NCI-H524 treated with DMSO at 0.1 percent for 48 hours (cell line): ENCODE data around the gene AQP6.

Experiments
- DNase-seq: peaks from one replicate; lab custom pipeline; 2025; lab: John Stamatoyannopoulos, UW

The AQP6 gene

GRCh38 chr12:49942921-49943624, 29.7 kb upstream of the AQP6 start:
- DNase-seq = no peak

DNA sequence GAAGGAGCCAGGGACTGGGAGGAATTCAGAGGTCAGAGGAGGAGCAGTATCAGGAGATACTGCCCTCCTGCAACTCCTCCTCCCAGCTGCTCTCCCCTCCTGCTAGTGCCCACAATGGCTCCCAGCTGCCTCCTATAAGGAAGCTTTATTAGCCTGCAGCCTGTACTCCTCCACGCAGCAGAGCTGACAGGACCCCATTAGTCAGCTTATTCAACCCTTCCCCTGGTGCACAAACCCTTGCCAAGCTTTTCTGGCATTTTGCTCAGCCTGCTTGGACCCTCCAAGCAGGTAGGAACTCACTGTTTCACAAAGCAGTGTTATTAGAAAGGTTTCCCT, 29.2 kb upstream of the AQP6 start:
- DNase-seq = no peak

GRCh38 chr12:49944046-49944445, 28.7 kb upstream of the AQP6 start:
- DNase-seq = no peak

DNA sequence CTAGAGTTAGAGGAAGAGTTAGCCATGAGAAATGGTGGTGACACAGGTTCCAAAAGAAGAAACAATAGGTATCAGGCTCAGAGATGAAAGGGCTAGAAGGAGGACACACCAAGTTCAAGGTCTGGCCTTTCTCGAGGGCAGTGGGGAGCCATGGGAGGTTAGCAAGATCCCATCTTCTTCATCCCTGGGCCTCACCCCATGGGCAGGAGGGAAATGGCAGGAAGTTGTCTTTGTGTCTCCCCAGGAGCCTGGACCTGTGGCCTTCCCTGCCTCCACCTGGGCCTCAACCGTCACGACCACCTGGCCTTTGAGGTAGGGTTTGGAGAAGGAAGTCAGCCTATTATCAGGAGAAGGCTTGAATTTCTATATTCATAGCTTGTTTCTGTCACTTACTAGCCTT, 28.0 kb upstream of the AQP6 start:
- DNase-seq = no peak

GRCh38 chr12:49945394-49946080, 27.2 kb upstream of the AQP6 start:
- no peak for DNase-seq

DNA sequence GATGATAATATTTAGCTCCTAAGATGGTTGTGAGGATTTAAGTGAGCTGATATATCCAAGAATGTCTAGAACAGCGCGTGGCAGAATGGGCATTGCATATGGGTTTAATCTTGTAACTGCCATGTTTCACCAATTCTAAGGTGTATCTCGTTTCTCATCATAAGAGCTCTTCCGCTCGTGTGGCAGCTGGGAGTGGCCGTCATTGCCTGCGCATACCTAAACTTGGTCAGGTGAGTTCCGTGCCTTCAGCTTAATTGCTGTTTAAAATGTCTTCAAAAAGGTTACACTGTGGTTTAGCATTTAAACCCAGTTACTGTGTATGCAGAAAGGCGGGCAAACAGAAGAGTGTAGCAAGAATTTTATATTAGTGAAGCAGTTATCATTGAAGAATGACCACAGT, 26.7 kb upstream of the AQP6 start:
- no peak for DNase-seq

DNA sequence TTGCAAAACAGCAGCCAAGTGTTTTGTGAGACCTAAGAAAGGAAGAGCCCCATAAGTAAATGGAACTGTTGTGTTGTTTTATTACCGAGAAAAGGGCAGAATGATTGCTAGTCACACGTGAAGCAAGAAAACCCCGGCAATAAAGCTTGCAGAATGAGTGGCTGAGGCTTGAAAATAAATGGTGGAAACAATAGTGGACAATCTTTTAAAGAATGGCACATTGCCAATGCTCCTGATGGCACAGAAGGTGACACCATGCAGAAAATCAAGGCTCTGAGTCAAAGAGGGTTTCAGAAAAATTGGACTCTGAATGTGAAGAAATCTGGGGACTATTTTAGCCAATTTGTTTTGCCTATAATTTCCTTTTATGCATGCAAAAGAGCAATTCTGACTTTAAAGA, 26.2 kb upstream of the AQP6 start:
- no peak for DNase-seq

DNA sequence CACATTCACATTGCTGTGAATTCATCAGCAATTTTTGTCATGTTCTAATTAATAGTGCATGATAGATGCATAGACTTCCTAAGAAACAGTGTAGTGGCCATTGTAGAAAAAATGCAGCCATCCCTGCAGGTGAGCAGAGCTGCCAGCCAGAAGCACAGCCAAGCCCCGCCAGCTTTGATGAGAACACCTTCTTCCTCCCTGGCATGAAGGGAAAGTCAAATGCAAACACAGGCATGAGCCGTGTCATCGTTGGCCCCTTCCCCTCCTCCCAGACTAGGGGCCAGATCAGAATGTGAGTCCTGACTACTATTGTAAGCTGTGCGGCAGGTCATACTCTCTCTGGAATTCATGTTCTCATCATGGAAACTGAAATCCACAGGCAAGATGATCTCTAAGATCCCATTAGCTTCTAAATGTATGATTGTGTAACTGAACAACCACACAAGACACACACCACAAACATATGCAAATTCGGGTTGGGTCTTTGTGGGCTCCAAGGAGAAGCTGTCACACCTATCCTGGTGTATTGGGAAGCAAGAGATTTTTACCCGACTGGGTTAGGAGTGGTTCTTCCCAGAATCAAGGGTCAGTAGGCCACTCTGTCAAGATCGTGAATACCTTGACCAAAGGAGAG, 25.0 kb upstream of the AQP6 start:
- DNase-seq = no peak

DNA sequence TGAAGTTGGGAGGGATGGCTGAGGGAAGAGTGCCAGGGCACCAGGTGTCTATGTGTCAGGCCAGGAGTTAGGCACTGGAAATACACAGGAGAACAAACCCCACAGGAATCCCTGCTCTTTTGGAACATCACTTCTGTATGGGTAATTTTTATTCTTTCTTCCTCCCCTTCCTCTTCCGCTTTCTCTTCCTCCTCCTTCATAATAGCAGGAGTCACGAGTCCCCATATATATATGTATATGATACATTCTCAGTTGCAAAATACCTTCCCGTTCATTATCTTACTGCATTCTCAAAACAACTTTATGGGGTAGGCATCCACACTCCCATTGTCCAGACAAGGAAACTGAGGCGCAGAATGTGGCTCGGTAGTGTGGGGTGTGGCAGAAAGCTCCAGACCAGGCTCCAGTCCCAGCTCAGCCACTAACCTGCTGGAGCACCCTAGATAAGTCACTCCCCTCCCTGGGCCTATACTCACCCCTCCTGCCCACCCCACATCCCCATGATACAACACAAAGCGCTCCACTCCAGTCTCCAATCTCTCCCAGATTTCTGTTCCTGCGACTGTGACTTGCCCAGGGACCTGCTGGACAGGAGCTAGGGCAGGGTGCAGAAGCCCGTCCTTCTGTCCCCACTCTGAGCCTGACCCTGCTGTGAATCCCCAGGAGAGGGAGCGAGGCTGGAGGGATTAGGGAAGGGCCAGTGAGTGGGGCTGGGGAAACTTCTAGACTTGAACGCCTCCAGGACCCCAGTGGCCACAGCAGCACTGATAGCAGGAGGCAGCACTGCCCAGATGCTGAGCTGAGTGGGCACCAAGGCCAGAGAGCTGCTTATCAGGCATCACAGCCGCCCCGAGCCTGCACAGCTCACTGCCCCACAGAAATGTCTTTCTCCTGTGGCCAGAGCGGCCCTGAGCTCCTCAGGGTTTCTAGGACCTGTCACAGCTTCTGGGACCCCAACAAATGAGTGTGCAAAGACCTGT, 23.6 kb upstream of the AQP6 start:
- DNase-seq = no peak

DNA sequence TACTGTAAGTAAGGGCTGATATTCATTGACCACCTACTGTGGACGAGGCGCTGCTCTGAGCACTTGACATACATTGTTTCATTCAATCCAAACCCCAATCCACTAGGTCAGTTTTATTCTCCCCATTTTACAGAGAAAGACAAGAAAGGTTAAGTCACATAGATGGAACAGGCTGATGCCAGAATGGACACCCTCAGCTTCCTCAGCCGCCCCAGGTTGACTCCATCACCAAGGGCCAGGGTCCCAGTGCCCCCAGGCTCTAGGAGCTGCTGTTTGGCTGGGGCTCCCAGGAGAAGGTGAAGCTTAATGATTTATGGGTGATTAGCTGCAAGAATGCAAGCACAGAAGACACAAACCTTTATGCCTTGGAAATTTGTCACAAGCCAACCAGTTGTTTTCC, 22.9 kb upstream of the AQP6 start:
- DNase-seq = no peak

DNA sequence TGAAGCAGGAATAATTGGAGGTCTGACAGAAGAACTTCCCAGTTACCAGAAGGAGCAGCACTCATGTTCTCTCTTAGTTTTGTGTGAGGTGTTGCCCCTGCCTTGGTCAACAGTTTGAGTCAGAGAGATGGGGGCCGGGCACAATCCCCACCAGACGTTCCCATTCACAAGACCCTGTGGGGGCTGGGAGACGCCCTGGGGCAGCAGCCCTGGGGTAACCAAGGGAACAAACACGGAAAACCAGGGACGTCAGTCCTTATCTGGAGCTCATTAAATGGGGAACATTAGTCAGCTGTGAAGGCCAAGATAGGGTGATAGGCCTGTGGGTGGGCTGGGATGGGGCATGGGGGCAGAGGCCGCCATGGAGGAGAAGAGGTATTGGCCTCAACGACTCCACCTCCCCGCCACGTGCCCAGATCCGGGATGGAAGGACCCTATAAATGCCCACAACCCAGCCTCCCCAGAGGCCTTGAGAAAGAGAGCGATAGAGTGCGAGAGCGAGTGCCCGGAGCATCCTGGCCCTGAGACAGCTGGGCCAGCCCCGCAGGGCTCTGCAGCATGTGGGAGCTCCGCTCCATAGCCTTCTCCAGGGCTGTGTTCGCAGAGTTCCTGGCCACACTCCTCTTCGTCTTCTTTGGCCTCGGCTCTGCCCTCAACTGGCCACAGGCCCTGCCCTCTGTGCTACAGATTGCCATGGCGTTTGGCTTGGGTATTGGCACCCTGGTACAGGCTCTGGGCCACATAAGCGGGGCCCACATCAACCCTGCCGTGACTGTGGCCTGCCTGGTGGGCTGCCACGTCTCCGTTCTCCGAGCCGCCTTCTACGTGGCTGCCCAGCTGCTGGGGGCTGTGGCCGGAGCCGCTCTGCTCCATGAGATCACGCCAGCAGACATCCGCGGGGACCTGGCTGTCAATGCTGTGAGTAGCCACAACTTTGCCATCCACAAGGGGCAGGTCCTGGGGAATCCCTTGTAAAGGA, 22.2 kb upstream of the AQP6 start, which contains the start of gene AQP2:
TSS of gene AQP2 (plus strand) at position 465 of the 979 bp plus-strand sequence. CDS start at position 559, 94 bp downstream.
- no peak for DNase-seq

DNA sequence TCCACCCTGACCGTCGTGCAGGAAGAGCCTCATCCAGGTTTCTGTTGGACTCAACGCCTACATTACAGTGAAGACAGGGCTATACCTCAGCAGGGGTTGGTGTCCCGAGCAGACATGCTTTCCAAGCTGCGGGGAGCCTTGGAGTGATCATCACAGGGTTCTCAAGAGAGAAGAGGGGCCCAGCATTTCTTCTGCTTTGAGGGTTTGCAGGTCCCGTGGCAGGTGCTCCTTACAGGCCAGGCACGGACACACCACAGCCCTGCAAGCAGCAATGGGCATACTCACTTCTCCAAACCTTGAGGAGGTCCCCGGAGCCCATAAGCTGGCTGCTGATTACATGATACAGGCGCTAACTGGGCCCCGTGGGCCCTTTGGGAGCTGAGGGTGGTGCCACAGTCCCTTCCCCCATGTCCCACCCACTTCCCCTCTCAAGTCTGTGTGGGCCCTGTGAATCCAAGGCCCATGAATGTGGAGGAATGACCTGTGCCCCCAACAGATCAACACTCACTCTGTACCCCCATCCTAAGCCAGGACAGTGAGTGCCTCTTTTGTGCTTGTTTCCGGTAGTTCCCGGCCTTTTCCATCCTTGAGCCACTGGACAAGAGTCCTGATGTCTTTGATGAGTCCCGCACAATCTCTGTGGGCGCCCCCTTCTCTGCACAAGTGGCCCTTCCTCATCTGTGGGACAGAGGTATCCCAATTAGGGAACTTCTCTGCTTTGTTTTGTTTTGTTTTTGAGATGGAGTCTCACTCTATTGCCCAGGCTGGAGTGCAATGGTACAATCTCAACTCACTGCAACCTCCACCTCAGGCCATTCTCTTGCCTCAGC, 21.1 kb upstream of the AQP6 start:
- no peak for DNase-seq

GRCh38 chr12:49952391-49953055, 20.2 kb upstream of the AQP6 start:
- DNase-seq = no peak

GRCh38 chr12:49953151-49953550, 19.6 kb upstream of the AQP6 start:
- DNase-seq = no peak

GRCh38 chr12:49953961-49954846, 18.5 kb upstream of the AQP6 start:
- no peak for DNase-seq

- no peak for DNase-seq
These were observed 17.6 kb upstream of the AQP6 start for GRCh38 chr12:49954863-49955830.
